ENCODE measurements around the gene ZNF425. TPM values are rescaled to one million over a fixed set of nuclear protein-coding genes. Genes with fewer than 3 reads are reported as not detected.

The ZNF425 gene
- total RNA-seq, 2 experiments from 2014 or later = 0.47 to 0.55 TPM

GRCh38 chr7:149090397-149091195 lies 35.5 kb downstream of the ZNF425 start, which contains the start of gene ZNF786:
ZNF786 (minus strand) TSS chr7:149090718; CDS start chr7:149090640, 78 bp downstream.
- Mint-ChIP-seq H3K36me3 (ENCODE audit: low read depth) (peaks cover 13% of the 10 kb centered on the region), H3K27ac (peak within 1 kb of the TSS; percentile 99), H3K27me3 (ENCODE audit: low read depth) (no peaks in the 10 kb centered on the region), H3K4me3 (peak within 1 kb of the TSS; percentile 96), H3K9me3 (ENCODE audit: insufficient read depth) (peaks cover 5% of the 10 kb centered on the region), H3K4me1 (ENCODE audit: low read depth) (peaks cover 16% of the 10 kb centered on the region)
- POLR2A ChIA-PET = interaction anchor here (1.0 kb wide), 1 partner anchor 35 kb away, joined by 3 read pairs; no protein-coding TSS in a partner anchor
- CTCF ChIA-PET = interaction anchor here (0.6 to 0.8 kb wide), 3 partner anchors 25 to 85 kb away, joined by 3 to 4 read pairs (median 4); no protein-coding TSS in a partner anchor
- peak; percentile 91 for ATAC-seq
- peak; percentile 93 for DNase-seq

- H3K4me1 Mint-ChIP-seq (ENCODE audit: low read depth) = peaks cover 16% of the 10 kb centered on the region
- no peaks in the 10 kb centered on the region for H3K27me3 Mint-ChIP-seq (ENCODE audit: low read depth)
- DNase-seq = no peak
- H3K27ac Mint-ChIP-seq = no peak overlapping the region
- POLR2A ChIA-PET = no interaction called here
- no peak overlapping the region for H3K4me3 Mint-ChIP-seq
- CTCF ChIA-PET = interaction anchor here (1.5 to 3.9 kb wide), 2 partner anchors 22 to 82 kb away, joined by 3 to 17 read pairs; no protein-coding TSS in a partner anchor
- no peak for ATAC-seq
- H3K36me3 Mint-ChIP-seq (ENCODE audit: low read depth) = peaks cover 29% of the 10 kb centered on the region
- H3K9me3 Mint-ChIP-seq (ENCODE audit: insufficient read depth) = peaks cover 12% of the 10 kb centered on the region
Measured at GRCh38 chr7:149087376-149087775, 38.7 kb downstream of the ZNF425 start.

GRCh38 chr7:149085866-149086265 lies 40.3 kb downstream of the ZNF425 start:
- CTCF ChIA-PET = interaction anchor here (1.8 to 3.9 kb wide), 2 partner anchors 20 to 80 kb away, joined by 4 to 17 read pairs; no protein-coding TSS in a partner anchor
- Mint-ChIP-seq H3K27me3 (ENCODE audit: low read depth) (no peaks in the 10 kb centered on the region), H3K4me3 (no peak overlapping the region), H3K4me1 (ENCODE audit: low read depth) (peaks cover 11% of the 10 kb centered on the region), H3K27ac (no peak overlapping the region), H3K9me3 (ENCODE audit: insufficient read depth) (peaks cover 12% of the 10 kb centered on the region), H3K36me3 (ENCODE audit: low read depth) (peaks cover 29% of the 10 kb centered on the region)
- ATAC-seq (no peak), DNase-seq (no peak)
- POLR2A ChIA-PET = no interaction called here

GRCh38 chr7:149084407-149084806 lies 41.7 kb downstream of the ZNF425 start:
- peaks cover 7% of the 10 kb centered on the region for H3K4me1 Mint-ChIP-seq (ENCODE audit: low read depth)
- no peak overlapping the region for H3K27ac Mint-ChIP-seq
- no peaks in the 10 kb centered on the region for H3K27me3 Mint-ChIP-seq (ENCODE audit: low read depth)
- peaks cover 12% of the 10 kb centered on the region for H3K9me3 Mint-ChIP-seq (ENCODE audit: insufficient read depth)
- CTCF ChIA-PET = interaction anchor here (1.2 kb wide), 1 partner anchor 18 kb away, joined by 11 read pairs; no protein-coding TSS in a partner anchor
- no peak overlapping the region for H3K4me3 Mint-ChIP-seq
- ATAC-seq = no peak
- peaks cover 39% of the 10 kb centered on the region for H3K36me3 Mint-ChIP-seq (ENCODE audit: low read depth)
- no peak for DNase-seq
- POLR2A ChIA-PET = no interaction called here

- Mint-ChIP-seq H3K36me3 (ENCODE audit: low read depth) (peaks cover 38% of the 10 kb centered on the region), H3K27me3 (ENCODE audit: low read depth) (no peaks in the 10 kb centered on the region), H3K4me3 (no peak overlapping the region), H3K4me1 (ENCODE audit: low read depth) (peaks cover 1% of the 10 kb centered on the region), H3K9me3 (ENCODE audit: insufficient read depth) (peaks cover 12% of the 10 kb centered on the region), H3K27ac (no peak overlapping the region)
- ChIA-PET CTCF (interaction anchor here (1.4 kb wide), 1 partner anchor 16 kb away, joined by 4 read pairs; no protein-coding TSS in a partner anchor), POLR2A (no interaction called here)
- DNase-seq (no peak), ATAC-seq (no peak)
Measured at GRCh38 chr7:149081914-149082313, 44.2 kb downstream of the ZNF425 start.

- Mint-ChIP-seq H3K27me3 (ENCODE audit: low read depth) (no peaks in the 10 kb centered on the region), H3K27ac (no peak overlapping the region)
Measured at GRCh38 chr7:149077594-149077993, 48.5 kb downstream of the ZNF425 start.

GRCh38 chr7:149075286-149075685 lies 50.8 kb downstream of the ZNF425 start:
- CTCF ChIA-PET = no interaction called here
- DNase-seq (no peak), ATAC-seq (no peak)
- Mint-ChIP-seq H3K27ac (no peak overlapping the region), H3K27me3 (ENCODE audit: low read depth) (no peaks in the 10 kb centered on the region), H3K4me3 (no peak overlapping the region), H3K4me1 (ENCODE audit: low read depth) (peaks cover 8% of the 10 kb centered on the region), H3K36me3 (ENCODE audit: low read depth) (peaks cover 39% of the 10 kb centered on the region), H3K9me3 (ENCODE audit: insufficient read depth) (no peaks in the 10 kb centered on the region)
- POLR2A ChIA-PET = no interaction called here

More at GRCh38 chr7:149077594-149077993, 48.5 kb downstream of the ZNF425 start:
- Mint-ChIP-seq H3K4me3 (no peak overlapping the region), H3K9me3 (ENCODE audit: insufficient read depth) (no peaks in the 10 kb centered on the region), H3K36me3 (ENCODE audit: low read depth) (peaks cover 29% of the 10 kb centered on the region), H3K4me1 (ENCODE audit: low read depth) (peaks cover 8% of the 10 kb centered on the region)
- ChIA-PET POLR2A (no interaction called here), CTCF (interaction anchor here (1.0 kb wide), 1 partner anchor 12 kb away, joined by 5 read pairs; no protein-coding TSS in a partner anchor)
- ATAC-seq (no peak), DNase-seq (no peak)

GRCh38 chr7:149074116-149074885 lies 51.8 kb downstream of the ZNF425 start:
- Mint-ChIP-seq H3K36me3 (ENCODE audit: low read depth) (peaks cover 36% of the 10 kb centered on the region), H3K27ac (peak overlapping the region; percentile 60), H3K4me1 (ENCODE audit: low read depth) (peaks cover 8% of the 10 kb centered on the region), H3K27me3 (ENCODE audit: low read depth) (no peaks in the 10 kb centered on the region), H3K9me3 (ENCODE audit: insufficient read depth) (no peaks in the 10 kb centered on the region), H3K4me3 (no peak overlapping the region)
- ChIA-PET POLR2A (no interaction called here), CTCF (no interaction called here)
- DNase-seq (no peak), ATAC-seq (no peak)

GRCh38 chr7:149072438-149072775 lies 53.7 kb downstream of the ZNF425 start:
- ATAC-seq (no peak), DNase-seq (no peak)
- Mint-ChIP-seq H3K36me3 (ENCODE audit: low read depth) (peaks cover 39% of the 10 kb centered on the region), H3K4me1 (ENCODE audit: low read depth) (peaks cover 7% of the 10 kb centered on the region), H3K27ac (no peak overlapping the region), H3K27me3 (ENCODE audit: low read depth) (no peaks in the 10 kb centered on the region), H3K4me3 (no peak overlapping the region), H3K9me3 (ENCODE audit: insufficient read depth) (no peaks in the 10 kb centered on the region)
- CTCF ChIA-PET = interaction anchor here (0.9 to 1.3 kb wide), 3 partner anchors 8 to 62 kb away, joined by 3 to 4 read pairs (median 4); no protein-coding TSS in a partner anchor
- POLR2A ChIA-PET = no interaction called here

GRCh38 chr7:149071641-149072437 lies 54.3 kb downstream of the ZNF425 start:
- Mint-ChIP-seq H3K36me3 (ENCODE audit: low read depth) (peaks cover 36% of the 10 kb centered on the region), H3K27me3 (ENCODE audit: low read depth) (no peaks in the 10 kb centered on the region), H3K27ac (peak overlapping the region; percentile 34), H3K4me1 (ENCODE audit: low read depth) (peaks cover 7% of the 10 kb centered on the region), H3K9me3 (ENCODE audit: insufficient read depth) (no peaks in the 10 kb centered on the region), H3K4me3 (no peak overlapping the region)
- DNase-seq (peak; percentile 62), ATAC-seq (peak; percentile 73)
- CTCF ChIA-PET = interaction anchor here (1.3 kb wide), 1 partner anchor 9 kb away, joined by 4 read pairs; no protein-coding TSS in a partner anchor
- POLR2A ChIA-PET = interaction anchor here (0.6 kb wide), 1 partner anchor 1845 kb away, joined by 3 read pairs; no protein-coding TSS in a partner anchor

- H3K4me3 Mint-ChIP-seq = no peak overlapping the region
- H3K27ac Mint-ChIP-seq = no peak overlapping the region
- H3K4me1 Mint-ChIP-seq (ENCODE audit: low read depth) = peaks cover 7% of the 10 kb centered on the region
- ChIA-PET CTCF (interaction anchor here (1.6 kb wide), 1 partner anchor 9 kb away, joined by 3 read pairs; no protein-coding TSS in a partner anchor), POLR2A (interaction anchor here (0.6 kb wide), 1 partner anchor 1846 kb away, joined by 3 read pairs; no protein-coding TSS in a partner anchor)
- DNase-seq = no peak
- ATAC-seq = no peak
- H3K36me3 Mint-ChIP-seq (ENCODE audit: low read depth) = peaks cover 33% of the 10 kb centered on the region
- H3K9me3 Mint-ChIP-seq (ENCODE audit: insufficient read depth) = no peaks in the 10 kb centered on the region
- no peaks in the 10 kb centered on the region for H3K27me3 Mint-ChIP-seq (ENCODE audit: low read depth)
Measured at GRCh38 chr7:149071182-149071635, 54.9 kb downstream of the ZNF425 start.

All from activated CD8-positive, alpha-beta T cell treated with anti-CD3 and anti-CD28 coated beads, Interleukin-2, amount 10 ng/mL, durations not matched to agents 7 days and 5 days (primary cell).